ENCODE results near the gene ZNF462.

Gene ZNF462

GRCh38 chr9:106930477-106930876, 67.5 kb downstream of the ZNF462 start:
- no peak for DNase-seq

GRCh38 chr9:106931466-106931865, 68.5 kb downstream of the ZNF462 start:
- no peak for DNase-seq

- no peak for DNase-seq
Measured at GRCh38 chr9:106932178-106932577, 69.2 kb downstream of the ZNF462 start.

GRCh38 chr9:106932675-106933074, 69.7 kb downstream of the ZNF462 start:
- no peak for DNase-seq

- no peak for DNase-seq
Measured at GRCh38 chr9:106933470-106933869, 70.5 kb downstream of the ZNF462 start.

GRCh38 chr9:106934442-106935238, 71.7 kb downstream of the ZNF462 start:
- no peak for DNase-seq

GRCh38 chr9:106936680-106937079, 73.7 kb downstream of the ZNF462 start:
- DNase-seq: no peak

- no peak for DNase-seq
Measured at GRCh38 chr9:106941916-106942315, 79.0 kb downstream of the ZNF462 start.

GRCh38 chr9:106945727-106946660, 83.0 kb downstream of the ZNF462 start:
- DNase-seq: no peak

- DNase-seq: no peak
Measured at GRCh38 chr9:106947106-106947900, 84.3 kb downstream of the ZNF462 start.

GRCh38 chr9:106953174-106953573, 90.2 kb downstream of the ZNF462 start:
- no peak for DNase-seq

- DNase-seq: no peak
Measured at GRCh38 chr9:106954558-106954957, 91.6 kb downstream of the ZNF462 start.

GRCh38 chr9:106954974-106955850, 92.2 kb downstream of the ZNF462 start:
- no peak for DNase-seq

GRCh38 chr9:106956971-106957370, 94.0 kb downstream of the ZNF462 start:
- no peak for DNase-seq

GRCh38 chr9:106958955-106959657, 96.1 kb downstream of the ZNF462 start:
- no peak for DNase-seq

GRCh38 chr9:106960258-106960657, 97.3 kb downstream of the ZNF462 start:
- no peak for DNase-seq

GRCh38 chr9:106961623-106962022, 98.7 kb downstream of the ZNF462 start:
- DNase-seq: no peak

GRCh38 chr9:106962122-106962521, 99.2 kb downstream of the ZNF462 start:
- DNase-seq: no peak

- no peak for DNase-seq
Measured at GRCh38 chr9:106962615-106963363, 99.8 kb downstream of the ZNF462 start.

- DNase-seq: no peak
Measured at GRCh38 chr9:106963684-106964083, 100.7 kb downstream of the ZNF462 start.

- no peak for DNase-seq
Measured at GRCh38 chr9:106964329-106964728, 101.4 kb downstream of the ZNF462 start.
